Measurements from ENCODE around the gene DENND6A. TPM values are rescaled to one million over a fixed set of nuclear protein-coding genes. Genes with fewer than 3 reads are reported as not detected.
A peak's percentile ranks its signal among the peaks of the same experiment; 100 is the strongest.

Gene DENND6A, protein sequence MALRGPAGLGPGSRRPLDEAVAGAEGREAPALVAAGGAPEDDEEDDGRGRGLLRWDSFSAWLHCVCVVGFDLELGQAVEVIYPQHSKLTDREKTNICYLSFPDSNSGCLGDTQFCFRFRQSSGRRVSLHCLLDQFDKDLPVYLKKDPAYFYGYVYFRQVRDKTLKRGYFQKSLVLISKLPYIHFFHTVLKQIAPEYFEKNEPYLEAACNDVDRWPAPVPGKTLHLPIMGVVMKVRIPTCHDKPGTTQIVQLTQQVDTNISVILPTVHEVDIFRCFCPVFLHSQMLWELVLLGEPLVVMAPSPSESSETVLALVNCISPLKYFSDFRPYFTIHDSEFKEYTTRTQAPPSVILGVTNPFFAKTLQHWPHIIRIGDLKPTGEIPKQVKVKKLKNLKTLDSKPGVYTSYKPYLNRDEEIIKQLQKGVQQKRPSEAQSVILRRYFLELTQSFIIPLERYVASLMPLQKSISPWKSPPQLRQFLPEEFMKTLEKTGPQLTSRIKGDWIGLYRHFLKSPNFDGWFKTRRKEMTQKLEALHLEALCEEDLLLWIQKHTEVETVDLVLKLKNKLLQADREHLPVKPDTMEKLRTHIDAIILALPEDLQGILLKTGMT
- total RNA-seq, result 25.9 TPM
- long read RNA-seq, partial matches to known transcripts, result 0 of 5 reads
- long read RNA-seq, other reads (novel, unspliced or antisense), result 5 of 5 reads

DNA sequence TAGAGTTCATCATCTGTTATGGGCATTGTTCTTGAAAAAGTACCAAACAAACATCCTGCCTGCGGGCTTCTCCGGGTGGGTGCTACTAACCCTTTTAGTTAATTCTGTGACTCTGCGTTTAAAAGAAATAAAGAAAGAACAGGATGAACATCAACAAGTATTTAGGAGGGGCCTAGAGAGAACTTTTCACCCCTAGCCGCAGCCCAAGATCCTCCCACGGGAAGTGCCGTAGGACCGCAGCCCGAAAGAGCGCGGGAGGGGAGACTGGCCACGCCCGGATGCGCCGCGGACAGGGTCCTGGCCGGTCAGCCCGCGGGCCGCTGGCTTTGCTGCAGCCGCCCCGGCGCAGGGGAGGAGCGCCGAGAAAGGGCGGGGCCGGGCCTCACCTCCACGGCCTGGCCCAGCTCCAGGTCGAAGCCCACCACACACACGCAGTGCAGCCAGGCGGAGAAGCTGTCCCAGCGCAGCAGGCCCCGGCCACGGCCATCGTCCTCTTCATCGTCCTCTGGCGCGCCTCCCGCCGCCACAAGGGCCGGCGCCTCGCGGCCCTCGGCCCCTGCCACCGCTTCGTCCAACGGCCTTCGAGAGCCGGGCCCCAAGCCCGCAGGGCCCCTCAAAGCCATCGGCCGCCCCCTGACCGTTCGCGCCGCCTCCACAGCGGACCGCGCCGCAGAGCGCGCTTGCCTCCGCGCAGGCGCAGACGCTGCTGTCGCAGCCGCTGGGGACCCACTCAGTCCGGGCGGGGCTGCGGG is at the start of gene DENND6A:
TSS of gene DENND6A (minus strand) at position 682 of the 752 bp plus-strand sequence. CDS start at position 623, 59 bp downstream.
- DNase-seq (peak; percentile 99), ATAC-seq (peak; percentile 95)
- TF ChIP-seq, protein P1, sequence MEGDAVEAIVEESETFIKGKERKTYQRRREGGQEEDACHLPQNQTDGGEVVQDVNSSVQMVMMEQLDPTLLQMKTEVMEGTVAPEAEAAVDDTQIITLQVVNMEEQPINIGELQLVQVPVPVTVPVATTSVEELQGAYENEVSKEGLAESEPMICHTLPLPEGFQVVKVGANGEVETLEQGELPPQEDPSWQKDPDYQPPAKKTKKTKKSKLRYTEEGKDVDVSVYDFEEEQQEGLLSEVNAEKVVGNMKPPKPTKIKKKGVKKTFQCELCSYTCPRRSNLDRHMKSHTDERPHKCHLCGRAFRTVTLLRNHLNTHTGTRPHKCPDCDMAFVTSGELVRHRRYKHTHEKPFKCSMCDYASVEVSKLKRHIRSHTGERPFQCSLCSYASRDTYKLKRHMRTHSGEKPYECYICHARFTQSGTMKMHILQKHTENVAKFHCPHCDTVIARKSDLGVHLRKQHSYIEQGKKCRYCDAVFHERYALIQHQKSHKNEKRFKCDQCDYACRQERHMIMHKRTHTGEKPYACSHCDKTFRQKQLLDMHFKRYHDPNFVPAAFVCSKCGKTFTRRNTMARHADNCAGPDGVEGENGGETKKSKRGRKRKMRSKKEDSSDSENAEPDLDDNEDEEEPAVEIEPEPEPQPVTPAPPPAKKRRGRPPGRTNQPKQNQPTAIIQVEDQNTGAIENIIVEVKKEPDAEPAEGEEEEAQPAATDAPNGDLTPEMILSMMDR (IDR thresholded peaks at IDR 0.05), result no peak
- Histone ChIP-seq H3K36me3 (no peaks in the 10 kb centered on the region), H3K27ac (peak within 1 kb of the TSS; percentile 98), H3K27me3 (no peaks in the 10 kb centered on the region), H3K9me3 (no peaks in the 10 kb centered on the region), H3K4me3 (peak within 1 kb of the TSS; percentile 73), H3K4me1 (peaks cover 33% of the 10 kb centered on the region)
- intact Hi-C loops (cut with DNase I), result no loop called here

GRCh38 chr3:57740027-57740426 is 47.1 kb upstream of the DENND6A start:
- no peaks in the 10 kb centered on the region for H3K27me3 ChIP-seq
- no peak overlapping the region for H3K4me3 ChIP-seq
- H3K4me1 ChIP-seq, result no peaks in the 10 kb centered on the region
- TF ChIP-seq, protein P1 (IDR thresholded peaks at IDR 0.05), result no peak
- H3K27ac ChIP-seq, result no peak overlapping the region
- no peaks in the 10 kb centered on the region for H3K36me3 ChIP-seq
- intact Hi-C loops (cut with DNase I), result no loop called here
- DNase-seq (no peak), ATAC-seq (no peak)
- H3K9me3 ChIP-seq, result no peaks in the 10 kb centered on the region

DNA sequence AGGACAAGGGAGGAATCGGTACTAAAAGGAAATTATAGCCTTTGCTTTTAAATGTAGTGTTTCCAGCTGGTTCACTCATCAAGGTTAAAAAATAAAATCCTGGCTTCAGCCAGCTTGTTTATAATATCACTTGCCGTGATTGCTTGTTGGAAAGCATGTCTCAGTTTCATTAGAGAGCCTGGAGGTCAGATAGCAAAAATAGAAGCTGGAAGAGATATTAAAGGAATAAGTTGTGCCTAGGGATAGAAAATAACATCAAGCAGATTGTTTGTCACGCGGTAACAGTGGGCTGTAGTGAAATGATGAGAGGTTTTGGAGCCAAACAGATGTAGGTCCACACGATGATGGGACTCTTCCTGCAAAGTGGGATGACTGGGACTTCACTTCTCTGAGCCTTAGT is 45.5 kb upstream of the DENND6A start:
- Histone ChIP-seq H3K9me3 (no peaks in the 10 kb centered on the region), H3K27ac (no peak overlapping the region), H3K27me3 (no peaks in the 10 kb centered on the region), H3K4me3 (no peak overlapping the region), H3K36me3 (no peaks in the 10 kb centered on the region), H3K4me1 (no peaks in the 10 kb centered on the region)
- intact Hi-C loops (cut with DNase I), result no loop called here
- DNase-seq (no peak), ATAC-seq (no peak)
- TF ChIP-seq, protein P1 (IDR thresholded peaks at IDR 0.05), result no peak

- H3K27me3 ChIP-seq, result no peaks in the 10 kb centered on the region
- ATAC-seq (no peak), DNase-seq (no peak)
- no peaks in the 10 kb centered on the region for H3K9me3 ChIP-seq
- intact Hi-C loops (cut with DNase I), result no loop called here
- no peaks in the 10 kb centered on the region for H3K36me3 ChIP-seq
- no peak overlapping the region for H3K4me3 ChIP-seq
- no peaks in the 10 kb centered on the region for H3K4me1 ChIP-seq
- H3K27ac ChIP-seq, result no peak overlapping the region
- TF ChIP-seq, protein P1 (IDR thresholded peaks at IDR 0.05), result no peak
Observed at GRCh38 chr3:57737840-57738239, 45.0 kb upstream of the DENND6A start.

GRCh38 chr3:57735405-57735804 is 42.5 kb upstream of the DENND6A start:
- DNase-seq (no peak), ATAC-seq (no peak)
- Histone ChIP-seq H3K27ac (no peak overlapping the region), H3K27me3 (no peaks in the 10 kb centered on the region), H3K9me3 (no peaks in the 10 kb centered on the region), H3K4me1 (no peaks in the 10 kb centered on the region), H3K4me3 (no peak overlapping the region), H3K36me3 (no peaks in the 10 kb centered on the region)
- TF ChIP-seq, protein P1 (IDR thresholded peaks at IDR 0.05), result no peak
- intact Hi-C loops (cut with DNase I), result no loop called here

Data from upper lobe of right lung (tissue), 1 donor.